ENCODE measurements around the gene OR10K1. TPM values are rescaled to one million over a fixed set of nuclear protein-coding genes. Genes with fewer than 3 reads are reported as not detected.

OR10K1 gene
- total RNA-seq, 4 donors from 2014 or later, result not detected

- no peak for TF ChIP-seq CTCF (IDR thresholded peaks at IDR 0.05)
- no peak for TF ChIP-seq POLR2A (IDR thresholded peaks at IDR 0.05)
- no peak overlapping the region for H3K4me3 ChIP-seq (ENCODE audit: low read depth, poor library complexity, severe bottlenecking)
- no peak for DNase-seq (ENCODE audit: low spot score in 2 of 2)
- intact Hi-C loops (cut with DNase I; ENCODE audit: low total_unique reads), result no loop called here
Observed at GRCh38 chr1:158458263-158458662, 3.4 kb upstream of the OR10K1 start.

- DNase-seq (ENCODE audit: low spot score in 2 of 2), result no peak
- intact Hi-C loops (cut with DNase I; ENCODE audit: low total_unique reads), result no loop called here
- no peak within 1 kb of the TSS for H3K4me3 ChIP-seq (ENCODE audit: low read depth, poor library complexity, severe bottlenecking)
- TF ChIP-seq POLR2A (IDR thresholded peaks at IDR 0.05) (no peak), CTCF (IDR thresholded peaks at IDR 0.05) (no peak)
Observed at GRCh38 chr1:158471920-158472319, 10.3 kb downstream of the OR10K1 start, which contains the start of gene OR10R2. OR10R2 (plus strand) TSS chr1:158472220; CDS start chr1:158472326, 106 bp downstream.

- H3K4me3 ChIP-seq (ENCODE audit: low read depth, poor library complexity, severe bottlenecking), result no peak overlapping the region
- WGBS, 2 donors, result 33 to 37% methylated on average over 2 of the region's 2 CpGs
- no peak for DNase-seq (ENCODE audit: low spot score in 2 of 2)
- TF ChIP-seq CTCF (IDR thresholded peaks at IDR 0.05) (no peak), POLR2A (IDR thresholded peaks at IDR 0.05) (no peak)
- intact Hi-C loops (cut with DNase I; ENCODE audit: low total_unique reads), result no loop called here
Observed at GRCh38 chr1:158485455-158485854, 23.8 kb downstream of the OR10K1 start.

- no peak for DNase-seq (ENCODE audit: low spot score in 2 of 2)
- intact Hi-C loops (cut with DNase I; ENCODE audit: low total_unique reads), result no loop called here
Observed at GRCh38 chr1:158491316-158491715, 29.7 kb downstream of the OR10K1 start.

GRCh38 chr1:158493054-158493453 lies 31.4 kb downstream of the OR10K1 start:
- intact Hi-C loops (cut with DNase I; ENCODE audit: low total_unique reads), result no loop called here
- TF ChIP-seq CTCF (IDR thresholded peaks at IDR 0.05), result no peak
- 64 to 65% methylated on average over 3 of the region's 3 CpGs for WGBS, 2 donors
- H3K4me3 ChIP-seq (ENCODE audit: low read depth, poor library complexity, severe bottlenecking), result no peak overlapping the region
- DNase-seq (ENCODE audit: low spot score in 2 of 2), result no peak

More at GRCh38 chr1:158491316-158491715, 29.7 kb downstream of the OR10K1 start:
- 70 to 81% methylated on average over 3 of the region's 3 CpGs for WGBS, 2 donors
- TF ChIP-seq CTCF (IDR thresholded peaks at IDR 0.05), result no peak
- no peak for TF ChIP-seq POLR2A (IDR thresholded peaks at IDR 0.05)
- H3K4me3 ChIP-seq (ENCODE audit: low read depth, poor library complexity, severe bottlenecking), result no peak overlapping the region

- whole genome bisulfite sequencing, 2 donors, result 37 to 52% methylated on average over 2 of the region's 2 CpGs
- DNase-seq (ENCODE audit: low spot score in 2 of 2), result no peak
- TF ChIP-seq CTCF (IDR thresholded peaks at IDR 0.05), result no peak
- TF ChIP-seq POLR2A (IDR thresholded peaks at IDR 0.05), result no peak
- H3K4me3 ChIP-seq (ENCODE audit: low read depth, poor library complexity, severe bottlenecking), result no peak overlapping the region
- intact Hi-C loops (cut with DNase I; ENCODE audit: low total_unique reads), result no loop called here
Observed at GRCh38 chr1:158494796-158495195, 33.2 kb downstream of the OR10K1 start.
